CD1c-positive myeloid dendritic cell (primary cell): ENCODE measurements around the gene CTPS2.

Experiments
- DNase-seq: peaks from one replicate; pipeline ENCODE4 v3.0.0-alpha.2; 2016; ENCODE audit errors: extremely low spot score

Gene CTPS2

DNA sequence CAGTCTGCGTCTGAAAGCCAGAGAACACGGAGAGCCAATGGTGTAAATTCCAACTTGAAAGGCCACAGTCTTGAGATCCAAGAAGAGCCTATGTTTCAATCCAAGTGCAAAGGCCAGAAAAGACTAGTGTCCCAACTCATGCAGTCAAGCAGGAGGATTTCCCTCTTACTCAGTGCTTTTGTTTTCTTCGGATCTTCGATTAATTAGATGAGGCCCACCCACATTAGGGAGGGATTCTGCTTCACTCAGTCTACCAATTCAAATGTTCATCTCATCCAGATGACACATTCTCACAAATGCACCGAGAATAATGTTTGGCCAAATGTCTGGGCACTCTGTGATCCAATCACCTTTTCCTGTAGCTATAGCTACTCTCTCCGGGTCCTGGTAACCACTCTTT, 154.0 kb downstream of the CTPS2 start:
- no peak for DNase-seq

DNA sequence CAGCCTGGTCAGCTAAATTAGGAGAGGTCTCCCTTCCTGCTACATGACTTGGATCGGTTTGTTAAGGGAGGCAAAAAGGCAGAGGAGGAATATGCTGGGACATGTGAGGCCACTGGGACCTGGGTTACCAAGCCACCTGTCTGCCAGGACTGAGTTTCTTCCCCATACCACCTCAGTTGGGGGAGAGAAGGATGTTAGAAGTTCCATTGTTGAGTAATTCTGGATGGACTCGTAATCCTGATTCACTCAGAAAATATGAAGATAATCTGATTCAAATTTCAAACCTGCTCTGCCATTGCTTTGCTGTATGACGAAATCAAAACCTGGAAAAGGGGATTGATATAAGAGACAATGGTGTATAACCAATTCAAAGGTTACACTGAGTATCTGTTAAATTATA, 159.9 kb downstream of the CTPS2 start:
- DNase-seq = no peak

DNA sequence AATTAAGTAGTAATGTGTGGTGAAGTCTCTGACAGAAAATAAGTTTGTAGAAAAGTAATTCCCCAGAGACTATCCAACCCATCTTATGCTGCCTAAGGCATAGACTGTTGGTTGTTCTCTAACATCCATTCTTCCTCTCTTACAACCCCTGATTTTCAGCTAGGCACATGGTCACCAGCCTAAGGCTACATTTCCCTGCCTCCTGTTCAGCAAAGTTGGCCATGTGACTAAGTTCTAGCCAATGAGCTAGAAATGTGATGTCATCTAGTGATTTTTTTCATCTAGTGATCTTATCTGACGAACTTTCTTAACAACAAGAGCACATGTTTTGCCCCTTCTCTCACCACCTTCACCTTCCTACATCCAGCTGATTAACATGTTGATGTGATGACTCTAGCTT, 164.8 kb downstream of the CTPS2 start:
- DNase-seq = no peak

GRCh38 chrX:16544969-16545368, 167.5 kb downstream of the CTPS2 start:
- no peak for DNase-seq
